IMR-90 (cell line): ENCODE results near the gene TRIO. TPM values are rescaled to one million over a fixed set of nuclear protein-coding genes. Genes with fewer than 3 reads are reported as not detected.

ENCODE experiments used
- ATAC-seq: fragments of 200-7000 bp; cut with Tn5 transposase; 2 replicates; pipeline ENCODE4 v1.9.1; 2020; ENCODE audit warnings: low read depth, mild to moderate bottlenecking, moderate library complexity
- BruUV-seq: library from RNA; stranded (reverse); fragments of 400-500 nt; replicated peaks from 2 replicates; lab custom pipeline; 2021; lab: Mats Ljungman, UMichigan
- CTCF ChIA-PET: fragments of 300-600 bp; formaldehyde crosslinking; extraction: SDS; loops from one replicate; lab custom pipeline; 2021; ENCODE audit warnings: antibody characterized with exemption; lab: Yijun Ruan, JAX
- POLR2A ChIA-PET: fragments of 300-600 bp; sonication (Branson Sonifier 250); formaldehyde crosslinking; loops from one replicate; lab custom pipeline; 2022; ENCODE audit warnings: antibody characterized with exemption; ENCODE audit not compliant: unreplicated experiment; lab: Charles Lee
- DNase-seq: peaks from one replicate; pipeline ENCODE4 v3.0.0; 2013
- H2AFZ ChIP-seq: replicated peaks from 2 replicates; pipeline ENCODE3; 2013; ENCODE audit warnings: low read length, mild to moderate bottlenecking; ENCODE audit not compliant: poor library complexity
- H2AK5ac ChIP-seq: 2 replicates; pipeline ENCODE4 v1.6.1; 2013; ENCODE audit warnings: low read depth, low read length, inconsistent platforms
- H2AK9ac ChIP-seq: replicated peaks from 2 replicates; pipeline ENCODE3; 2013; ENCODE audit warnings: mild to moderate bottlenecking, low read depth, low read length, moderate library complexity; ENCODE audit not compliant: poor library complexity
- H2BK120ac ChIP-seq: 2 replicates; pipeline ENCODE4 v1.6.1; 2013; ENCODE audit warnings: low read depth, low read length, inconsistent platforms
- H2BK15ac ChIP-seq: 3 replicates; pipeline ENCODE4 v1.6.1; 2013; ENCODE audit warnings: low read depth, low read length, inconsistent platforms
- H2BK20ac ChIP-seq: 2 replicates; pipeline ENCODE4 v1.6.1; 2013; ENCODE audit warnings: low read depth, mild to moderate bottlenecking, inconsistent platforms, low read length, moderate library complexity
- H2BK5ac ChIP-seq: 2 replicates; pipeline ENCODE4 v1.6.1; 2013; ENCODE audit warnings: mild to moderate bottlenecking, low read depth, low read length, inconsistent platforms; ENCODE audit not compliant: poor library complexity, severe bottlenecking
- H3K14ac ChIP-seq: replicated peaks from 2 replicates; pipeline ENCODE4 v1.6.1; 2013; ENCODE audit warnings: low read depth, low read length, inconsistent platforms
- H3K18ac ChIP-seq: 2 replicates; pipeline ENCODE4 v1.6.1; 2013; ENCODE audit warnings: low read depth, low read length, control low read depth
- H3K23ac ChIP-seq: 2 replicates; pipeline ENCODE4 v1.6.1; 2013; ENCODE audit warnings: low read depth, low read length, inconsistent platforms
- H3K27ac ChIP-seq: 2 replicates; pipeline ENCODE4 v1.5.1; 2013; ENCODE audit warnings: mild to moderate bottlenecking, control low read depth, low read length; ENCODE audit not compliant: insufficient read depth
- H3K27me3 ChIP-seq: 2 replicates; pipeline ENCODE4 v1.6.1; 2013; ENCODE audit warnings: low read length; ENCODE audit not compliant: control insufficient read depth, insufficient read depth
- H3K36me3 ChIP-seq: 2 replicates; pipeline ENCODE4 v1.6.1; 2013; ENCODE audit warnings: low read length, mixed read lengths; ENCODE audit not compliant: control insufficient read depth, insufficient read depth
- H3K4ac ChIP-seq: 2 replicates; pipeline ENCODE4 v1.6.1; 2013; ENCODE audit warnings: low read depth, low read length, inconsistent platforms
- H3K4me1 ChIP-seq: 2 replicates; pipeline ENCODE4 v1.6.1; 2013; ENCODE audit warnings: low read length, mixed read lengths; ENCODE audit not compliant: control insufficient read depth, insufficient read depth
- H3K4me2 ChIP-seq: 2 replicates; pipeline ENCODE4 v1.6.1; 2013; ENCODE audit warnings: low read depth, mild to moderate bottlenecking, control low read depth, low read length, moderate library complexity
- H3K4me3 ChIP-seq: 2 replicates; pipeline ENCODE4 v1.5.1; 2013; ENCODE audit warnings: low read depth, mild to moderate bottlenecking, control low read depth, low read length, moderate library complexity; ENCODE audit not compliant: insufficient read depth
- H3K56ac ChIP-seq: 2 replicates; pipeline ENCODE4 v1.6.1; 2013; ENCODE audit warnings: low read length, inconsistent platforms; ENCODE audit not compliant: insufficient read depth; ENCODE audit errors: extremely low read depth
- H3K79me1 ChIP-seq, 2 experiments: 2 replicates each; pipeline ENCODE4 v1.6.1; 2013; ENCODE audit warnings: low read length in 2 of 2, inconsistent platforms in 1 of 2, low read depth in 1 of 2
- H3K9ac ChIP-seq: 2 replicates; pipeline ENCODE4 v1.6.1; 2013; ENCODE audit warnings: low read depth, low read length, control low read depth
- H3K9me1 ChIP-seq: 2 replicates; pipeline ENCODE4 v1.6.1; 2013; ENCODE audit warnings: low read length, inconsistent platforms; ENCODE audit not compliant: insufficient read depth
- H3K9me3 ChIP-seq: 2 replicates; pipeline ENCODE4 v1.6.1; 2013; ENCODE audit warnings: low read length; ENCODE audit not compliant: control insufficient read depth, insufficient read depth
- H4K20me1 ChIP-seq: 2 replicates; pipeline ENCODE4 v1.6.1; 2013; ENCODE audit warnings: low read length, inconsistent platforms; ENCODE audit not compliant: insufficient read depth
- H4K5ac ChIP-seq: 2 replicates; pipeline ENCODE4 v1.6.1; 2013; ENCODE audit warnings: mild to moderate bottlenecking, low read depth, low read length, control low read depth
- H4K8ac ChIP-seq, 2 experiments: 2 replicates each; pipeline ENCODE4 v1.6.1; 2013; ENCODE audit warnings: low read depth in 2 of 2, low read length in 2 of 2, control low read depth in 1 of 2, inconsistent platforms in 1 of 2
- H4K91ac ChIP-seq: 2 replicates; pipeline ENCODE4 v1.6.1; 2013; ENCODE audit warnings: low read depth, low read length, inconsistent platforms; ENCODE audit not compliant: insufficient read depth
- BHLHE40 ChIP-seq: fragments of 150-350 bp; IDR thresholded peaks from 2 replicates; pipeline ENCODE4 v1.6.1; 2016; ENCODE audit warnings: mild to moderate bottlenecking, low read depth, low read length
- CTCF ChIP-seq: conservative IDR thresholded peaks from 2 replicates; pipeline ENCODE4 v1.5.1; 2012; ENCODE audit warnings: mild to moderate bottlenecking, low read depth, low read length, improper control_type of control experiment
- MXI1 ChIP-seq: IDR thresholded peaks from 2 replicates; pipeline ENCODE4 v1.6.1; 2012; ENCODE audit warnings: low read depth, mild to moderate bottlenecking, low read length, moderate library complexity, borderline replicate concordance
- NFE2L2 ChIP-seq: fragments of 150-350 bp; IDR thresholded peaks from 2 replicates; pipeline ENCODE4 v1.6.1; 2016; ENCODE audit warnings: low read depth, mild to moderate bottlenecking, low read length
- SMC3 ChIP-seq: fragments of 150-350 bp; IDR thresholded peaks from 2 replicates; pipeline ENCODE4 v1.6.1; 2016; ENCODE audit warnings: low read depth, mild to moderate bottlenecking, antibody characterized with exemption, low read length, moderate library complexity
- WGBS, 2 experiments: methylation state at CpG; one replicate each; pipeline versions ENCODE4 v1.1.5 to v1.1.7; 2013; ENCODE audit warnings: missing lambda C conversion rate in 2 of 2; ENCODE audit not compliant: insufficient read length in 1 of 2; ENCODE audit errors: extremely low coverage in 2 of 2; 5-methylcytosine and 5-hydroxymethylcytosine counted together
- dilution Hi-C: fragments of 300-500 bp; cut with HindIII; formaldehyde crosslinking; loops from one replicate; pipeline ENCODE4 v1.14.3; 2018; ENCODE audit warnings: low sequenced_read_pairs; ENCODE audit not compliant: unreplicated experiment
- in situ Hi-C: fragments of 300-500 bp; cut with MboI; formaldehyde crosslinking; loops from 3 replicates; pipeline ENCODE4 v1.14.3; 2019; ENCODE audit warnings: low sequenced_read_pairs, inconsistent platforms, mixed read lengths
- intact Hi-C: fragments of 100-400 bp; cut with micrococcal nuclease; formaldehyde crosslinking; loops from 2 replicates; pipeline ENCODE4 v1.10.0; 2022
- polyA plus RNA-seq, 3 experiments: library from polyadenylated mRNA; depleted of rRNA; stranded (reverse); fragments of >200 nt; gene quantifications; 2 replicates each; pipeline ENCODE4 v1.2.3, GENCODE V29; 2012; ENCODE audit warnings: low replicate concordance in 1 of 3
- total RNA-seq: library from RNA; depleted of rRNA; stranded (reverse); fragments of >200 nt; gene quantifications from 2 replicates; pipeline ENCODE4 v1.2.3, GENCODE V29; 2012

The TRIO gene
- total and polyA plus RNA-seq, 2 of the 4 experiments (the other 2 are of a cell fraction): 206 to 522 TPM

- dilution Hi-C loops (no loop called here), intact Hi-C loops (no loop called here), in situ Hi-C loops (no loop called here)
- TF ChIP-seq CTCF (peak; percentile 22; the same call in 1 of the 2 replicates), BHLHE40 (no peak), SMC3 (no peak), MXI1 (no peak), NFE2L2 (no peak)
- Histone ChIP-seq H3K27me3 (no peaks in the 10 kb centered on the region), H3K4me2 (no peak overlapping the region), H3K23ac (peak overlapping the region; percentile 22; the same call in 1 of the 2 replicates), H4K91ac (no peak overlapping the region), H2BK120ac (no peak overlapping the region), H4K20me1 (peaks cover 79% of the 10 kb centered on the region), H2BK5ac (no peak overlapping the region), H4K5ac (peak overlapping the region; percentile 12; the same call in 1 of the 2 replicates), H3K56ac (no peak overlapping the region), H2BK15ac (no peak overlapping the region), H3K4me1 (peaks cover 2% of the 10 kb centered on the region; the same call in 1 of the 2 replicates), H2AK5ac (no peak overlapping the region), H2BK20ac (no peak overlapping the region), H3K4me3 (no peak overlapping the region), H3K14ac (no peak overlapping the region; the same call in 1 of the 2 replicates), H3K79me1 (peaks cover 65 to 79% of the 10 kb centered on the region in 2 experiments), H3K4ac (no peak overlapping the region), H4K8ac (peak overlapping the region; percentile 2 to 16; a peak in 3 of 4 replicates), H3K27ac (peak overlapping the region; percentile 5; the same call in 1 of the 2 replicates), H3K9ac (no peak overlapping the region), H2AK9ac (no peak overlapping the region), H3K18ac (no peak overlapping the region), H3K9me1 (peaks cover 4% of the 10 kb centered on the region; the same call in 1 of the 2 replicates), H3K9me3 (no peaks in the 10 kb centered on the region), H3K36me3 (peaks cover 76% of the 10 kb centered on the region), H2AFZ (no peak overlapping the region)
- ChIA-PET POLR2A (no interaction called here), CTCF (interaction anchor here (0.6 kb wide), 1 partner anchor 886 kb away, joined by 4 read pairs; no protein-coding TSS in a partner anchor)
- ATAC-seq (no peak), DNase-seq (no peak)
- no TSS peak for BruUV-seq
- 84% methylated on average over 7 of the region's 12 CpGs; no CpG with 5 or more reads in 1 of the 2 experiments for WGBS, 2 experiments
Observed at GRCh38 chr5:14364576-14365472, 221.7 kb downstream of the TRIO start.
